Fibroblast of lung (primary cell): ENCODE data around the gene RBMX. TPM values are rescaled to one million over a fixed set of nuclear protein-coding genes. Genes with fewer than 3 reads are reported as not detected.

Source experiments
- DNase-seq, 2 donors: peaks; one replicate each; pipeline versions ENCODE4 v3.0.0 to v3.0.0-alpha.2; 2010; ENCODE audit warnings: low read depth in 2 of 2
- H2AFZ ChIP-seq: 2 replicates; pipeline ENCODE4 v1.5.1; 2012; ENCODE audit warnings: low read length, control low read depth, inconsistent platforms
- H3K27ac ChIP-seq: 2 replicates; pipeline ENCODE4 v1.5.1; 2011; ENCODE audit warnings: low read length, control low read depth; ENCODE audit not compliant: insufficient read depth
- H3K27me3 ChIP-seq: 2 replicates; pipeline ENCODE4 v1.5.1; 2011; ENCODE audit warnings: mild to moderate bottlenecking, low read length; ENCODE audit not compliant: control insufficient read depth, insufficient read depth
- H3K36me3 ChIP-seq: 2 replicates; pipeline ENCODE4 v1.5.1; 2011; ENCODE audit warnings: low read length; ENCODE audit not compliant: control insufficient read depth, insufficient read depth
- H3K4me1 ChIP-seq: 2 replicates; pipeline ENCODE4 v1.5.1; 2011; ENCODE audit warnings: low read length; ENCODE audit not compliant: control insufficient read depth, insufficient read depth; ENCODE audit errors: extremely low read depth
- H3K4me2 ChIP-seq: 2 replicates; pipeline ENCODE4 v1.5.1; 2011; ENCODE audit warnings: low read length, control low read depth; ENCODE audit not compliant: insufficient read depth; ENCODE audit errors: extremely low read depth
- H3K4me3 ChIP-seq, 4 experiments: fragments of 200-600 bp in 1 of 4; sonication (generic) in 1 of 4; replicated peaks in 1 of 4; 2 replicates each; pipeline ENCODE4 v1.5.1; 2011 to 2016; ENCODE audit warnings: low read length in 4 of 4, low read depth in 3 of 4, mild to moderate bottlenecking in 3 of 4, control low read depth in 2 of 4, inconsistent platforms in 1 of 4, mixed read lengths in 1 of 4; ENCODE audit not compliant: insufficient read depth in 1 of 4; ENCODE audit errors: control extremely low read depth in 1 of 4
- H3K79me2 ChIP-seq: 2 replicates; pipeline ENCODE4 v1.5.1; 2012; ENCODE audit warnings: mild to moderate bottlenecking, low read length, inconsistent platforms; ENCODE audit not compliant: control insufficient read depth, insufficient read depth
- H3K9ac ChIP-seq: 2 replicates; pipeline ENCODE4 v1.5.1; 2011; ENCODE audit warnings: mild to moderate bottlenecking, low read length, control low read depth; ENCODE audit not compliant: insufficient read depth
- H3K9me3 ChIP-seq: 2 replicates; pipeline ENCODE4 v1.5.1; 2012; ENCODE audit warnings: low read depth, low read length; ENCODE audit not compliant: control insufficient read depth, insufficient read depth
- H4K20me1 ChIP-seq: 2 replicates; pipeline ENCODE4 v1.5.1; 2011; ENCODE audit warnings: low read length; ENCODE audit not compliant: control insufficient read depth, insufficient read depth; ENCODE audit errors: extremely low read depth
- CTCF ChIP-seq, 2 donors: IDR thresholded peaks in 1 of 2; conservative IDR thresholded peaks in 1 of 2; 1 replicate in 1 of 2; 2 replicates in 1 of 2; pipeline ENCODE4 v1.5.1; 2011 to 2012; ENCODE audit warnings: low read length in 2 of 2, control low read depth in 1 of 2, inconsistent platforms in 1 of 2, low read depth in 1 of 2, mild to moderate bottlenecking in 1 of 2
- EZH2 ChIP-seq: IDR thresholded peaks from 2 replicates; pipeline ENCODE4 v1.5.1; 2012; ENCODE audit warnings: low read length, control low read depth, mild to moderate bottlenecking; ENCODE audit errors: missing control alignments
- polyA plus RNA-seq, 2 donors: library from polyadenylated mRNA; depleted of rRNA in 1 of 2; stranded (reverse) in 1 of 2; unstranded in 1 of 2; fragments of >200 nt; gene quantifications; 2 replicates each; pipeline ENCODE4 v1.2.1, GENCODE V29; 2011 to 2012; ENCODE audit warnings: missing spikeins in 1 of 2
- total RNA-seq: library from RNA; depleted of rRNA; stranded (reverse); fragments of >200 nt; gene quantifications from 2 replicates; pipeline ENCODE4 v1.2.1, GENCODE V29; 2014

The RBMX gene
- total and polyA plus RNA-seq, 2 donors (not counting 1 experiment from before 2014, with no cell fraction given) = 139 to 159 TPM

GRCh38 chrX:136827026-136827425, 53.5 kb downstream of the RBMX start:
- Histone ChIP-seq H3K27me3 (no peaks in the 10 kb centered on the region), H4K20me1 (no peaks in the 10 kb centered on the region), H3K9me3 (no peaks in the 10 kb centered on the region), H3K4me3 (no peak overlapping the region), H3K36me3 (no peaks in the 10 kb centered on the region), H3K4me1 (no peaks in the 10 kb centered on the region), H3K9ac (no peak overlapping the region), H3K79me2 (no peaks in the 10 kb centered on the region), H3K4me2 (no peak overlapping the region), H2AFZ (no peak overlapping the region), H3K27ac (no peak overlapping the region)
- peak in 1 of 2 donors; percentile 61 for DNase-seq
- TF ChIP-seq EZH2 (no peak), CTCF (conservative IDR thresholded peaks at IDR 0.05 in 1 of 2, IDR thresholded peaks at IDR 0.05 in 1 of 2; ENCODE audit: low read depth in 1 of 2, low read length in 2 of 2) (no peak)

- H3K27me3 ChIP-seq = no peaks in the 10 kb centered on the region
- no peak overlapping the region for H3K4me2 ChIP-seq
- no peaks in the 10 kb centered on the region for H4K20me1 ChIP-seq
- DNase-seq = no peak
- no peak overlapping the region for H3K4me3 ChIP-seq
- TF ChIP-seq CTCF (conservative IDR thresholded peaks at IDR 0.05 in 1 of 2, IDR thresholded peaks at IDR 0.05 in 1 of 2; ENCODE audit: low read depth in 1 of 2, low read length in 2 of 2) (no peak), EZH2 (no peak)
- H2AFZ ChIP-seq = no peak overlapping the region
- H3K4me1 ChIP-seq = no peaks in the 10 kb centered on the region
- no peaks in the 10 kb centered on the region for H3K79me2 ChIP-seq
- no peaks in the 10 kb centered on the region for H3K36me3 ChIP-seq
- H3K9ac ChIP-seq = no peak overlapping the region
- H3K9me3 ChIP-seq = no peaks in the 10 kb centered on the region
- H3K27ac ChIP-seq = no peak overlapping the region
Observed at GRCh38 chrX:136825771-136826170, 54.8 kb downstream of the RBMX start.

Other genes starting within 250 kb of the RBMX start
- gene CD40LG, start 232.6 kb downstream of the RBMX start, total RNA-seq = not detected in 2 replicates
- not detected in 2 replicates for gene CD40LG, start 232.6 kb downstream of the RBMX start, polyA plus RNA-seq
- 20.5 and 30.1 TPM in 2 replicates for gene ARHGEF6, start 99.8 kb downstream of the RBMX start, total RNA-seq
- gene ARHGEF6, start 99.8 kb downstream of the RBMX start, polyA plus RNA-seq = 12.4 and 32.5 TPM in 2 replicates
- gene GPR101, start 153.3 kb upstream of the RBMX start, total RNA-seq = not detected in 2 replicates
- gene GPR101, start 153.3 kb upstream of the RBMX start, polyA plus RNA-seq = not detected in 2 replicates